Measurements from ENCODE around the gene LHX6.

GRCh38 chr9:122229485-122229837, 704 bp upstream of the LHX6 start:
- TF ChIP-seq HNRNPUL1 (IDR thresholded peaks at IDR 0.05; ENCODE audit: low read depth, low read length) (no peak), CEBPG (CRISPR knock-in tag; IDR thresholded peaks at IDR 0.05) (no peak), GATA4 (IDR thresholded peaks at IDR 0.05; ENCODE audit: borderline replicate concordance, low read depth) (no peak), MAX (IDR thresholded peaks at IDR 0.05) (no peak), RFXAP (CRISPR knock-in tag; IDR thresholded peaks at IDR 0.05; ENCODE audit: borderline replicate concordance) (no peak), CTCF (CRISPR knock-in tag; IDR thresholded peaks at IDR 0.05) (no peak), REL (CRISPR knock-in tag; conservative IDR thresholded peaks at IDR 0.05) (no peak)

Measured in HepG2 (cell line).